ENCODE results near the gene SPEM2.

The SPEM2 gene

DNA sequence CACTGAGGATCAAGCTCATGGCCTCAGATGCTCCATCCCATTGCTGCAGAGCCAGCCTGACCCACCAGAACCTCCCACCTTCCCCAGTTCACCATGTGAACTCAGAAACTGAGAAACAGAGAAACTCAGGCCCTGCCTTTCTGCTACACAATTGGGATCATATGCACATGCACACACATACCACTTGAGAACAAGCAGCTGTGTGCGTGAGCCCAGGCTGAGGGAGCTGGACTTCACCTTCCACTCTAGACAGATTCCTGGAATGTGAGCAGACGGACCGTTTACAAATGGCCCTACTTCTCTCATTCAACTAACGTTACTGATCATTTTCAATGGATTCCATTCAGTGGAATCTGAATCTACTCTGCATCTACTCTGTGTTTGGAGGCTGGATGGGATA lies 1.7 kb upstream of the SPEM2 start:
- DNase-seq = no peak

GRCh38 chr17:7425756-7426155 lies 340 bp downstream of the SPEM2 start:
- DNase-seq = no peak

- no peak for DNase-seq
Measured at GRCh38 chr17:7426203-7426863, 917 bp downstream of the SPEM2 start.

DNA sequence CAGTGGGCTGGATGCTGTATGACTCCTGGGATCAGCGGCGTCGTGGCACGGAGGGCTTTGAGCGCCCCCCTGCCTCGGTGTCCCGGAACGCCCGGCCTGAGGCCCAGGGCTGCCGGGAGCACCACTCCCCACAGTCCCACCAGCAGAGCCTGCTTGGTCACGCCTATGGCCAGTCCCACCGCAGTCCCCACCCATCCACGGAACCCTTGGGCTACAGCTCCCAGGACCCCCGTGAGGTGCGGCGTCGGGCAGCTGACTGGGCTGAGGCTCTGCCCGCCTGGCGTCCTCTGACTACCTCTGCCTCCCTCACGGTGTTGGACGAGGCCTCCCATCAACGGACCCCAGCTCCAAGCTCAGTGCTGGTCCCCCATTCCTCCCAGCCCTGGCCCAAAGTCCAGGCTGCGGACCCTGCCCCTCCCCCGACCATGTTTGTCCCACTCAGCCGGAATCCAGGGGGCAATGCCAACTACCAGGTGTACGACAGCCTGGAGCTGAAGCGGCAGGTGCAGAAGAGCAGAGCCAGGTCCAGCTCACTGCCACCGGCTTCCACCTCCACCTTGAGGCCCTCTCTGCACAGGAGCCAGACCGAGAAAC lies 1.6 kb downstream of the SPEM2 start:
- no peak for DNase-seq

DNA sequence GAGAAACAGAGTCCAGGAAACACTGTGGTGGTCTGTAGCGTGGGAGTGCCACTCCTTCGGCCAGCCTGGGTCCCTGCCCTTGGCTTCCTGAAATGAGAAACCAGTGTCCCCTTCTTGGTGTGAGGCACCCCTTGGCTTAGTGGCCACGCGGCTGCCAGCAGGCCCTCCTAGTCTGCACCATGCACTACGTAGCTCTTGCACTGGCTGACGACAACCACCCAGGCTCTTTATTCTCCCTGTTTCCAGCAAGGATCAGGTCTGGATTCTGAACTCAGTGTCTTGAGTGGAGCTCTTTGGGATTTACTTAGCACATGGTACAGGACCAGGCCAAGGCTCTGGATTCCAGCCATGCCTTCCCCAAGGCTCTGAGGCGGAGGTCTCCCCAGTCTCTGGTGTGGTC lies 2.1 kb downstream of the SPEM2 start:
- DNase-seq = no peak

DNA sequence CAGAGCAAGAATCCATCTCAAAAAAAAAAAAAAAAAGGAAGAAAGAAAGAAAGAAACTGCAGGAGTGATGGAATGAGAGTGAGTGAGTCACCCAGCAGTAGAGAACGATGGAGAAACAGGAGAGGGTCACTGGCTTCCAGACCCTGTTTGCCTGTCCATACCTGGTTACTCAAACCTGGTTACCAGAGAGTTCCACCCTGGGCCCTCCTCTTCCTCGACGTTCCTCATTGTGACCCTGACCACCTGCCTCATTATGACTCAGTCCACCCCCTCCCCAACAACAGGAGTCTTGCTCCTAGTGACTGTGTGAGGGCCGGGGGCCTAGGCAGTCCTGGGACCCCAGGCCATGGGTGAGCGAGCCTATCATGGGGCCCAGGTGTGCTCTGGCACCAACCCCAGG lies 3.1 kb downstream of the SPEM2 start, which contains the start of gene SPEM3:
TSS of gene SPEM3 (plus strand) at position 301 of the 400 bp plus-strand sequence. CDS start at position 347, 46 bp downstream.
- no peak for DNase-seq

DNA sequence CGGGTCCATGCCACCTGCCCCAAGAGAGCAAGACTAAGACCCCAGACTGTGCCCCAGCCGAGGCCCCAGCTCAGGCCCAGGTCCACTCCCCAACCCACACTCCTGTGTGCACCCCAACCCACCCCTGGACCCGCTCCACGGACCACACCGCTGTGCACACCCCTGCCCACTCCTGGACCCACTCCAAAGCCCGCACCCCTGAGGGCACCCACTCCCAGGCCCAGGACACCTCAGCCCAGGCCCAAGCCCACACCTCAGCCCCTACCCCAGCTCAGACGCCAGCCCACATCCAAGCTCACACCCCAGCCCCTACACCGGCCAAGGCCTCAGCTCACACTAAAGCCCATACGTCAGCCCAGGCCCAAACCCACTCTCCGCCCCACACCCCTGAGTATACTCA lies 4.3 kb downstream of the SPEM2 start:
- DNase-seq = no peak

DNA sequence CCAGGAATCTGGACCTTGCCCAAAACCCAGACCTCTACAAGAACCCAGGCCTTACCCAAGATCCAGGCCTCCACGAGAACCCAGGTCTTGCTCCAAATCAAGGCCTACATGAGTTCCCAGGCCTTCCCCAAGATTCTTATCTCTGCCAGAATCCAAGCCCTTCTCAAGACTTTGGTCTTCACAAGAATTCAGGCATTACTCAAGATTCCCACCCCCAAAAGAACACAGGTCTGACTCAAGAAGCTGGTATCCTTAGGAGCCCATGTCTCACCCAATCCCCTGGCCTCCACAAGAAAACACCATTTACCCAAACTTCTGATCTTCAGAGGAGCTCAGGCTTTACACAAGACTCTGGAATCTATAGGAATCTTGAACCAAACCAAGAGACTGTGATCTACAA lies 5.8 kb downstream of the SPEM2 start:
- no peak for DNase-seq

GRCh38 chr17:7432296-7432695 lies 6.9 kb downstream of the SPEM2 start:
- no peak for DNase-seq

GRCh38 chr17:7435676-7436555 lies 10.5 kb downstream of the SPEM2 start:
- DNase-seq = peak; percentile 72

DNA sequence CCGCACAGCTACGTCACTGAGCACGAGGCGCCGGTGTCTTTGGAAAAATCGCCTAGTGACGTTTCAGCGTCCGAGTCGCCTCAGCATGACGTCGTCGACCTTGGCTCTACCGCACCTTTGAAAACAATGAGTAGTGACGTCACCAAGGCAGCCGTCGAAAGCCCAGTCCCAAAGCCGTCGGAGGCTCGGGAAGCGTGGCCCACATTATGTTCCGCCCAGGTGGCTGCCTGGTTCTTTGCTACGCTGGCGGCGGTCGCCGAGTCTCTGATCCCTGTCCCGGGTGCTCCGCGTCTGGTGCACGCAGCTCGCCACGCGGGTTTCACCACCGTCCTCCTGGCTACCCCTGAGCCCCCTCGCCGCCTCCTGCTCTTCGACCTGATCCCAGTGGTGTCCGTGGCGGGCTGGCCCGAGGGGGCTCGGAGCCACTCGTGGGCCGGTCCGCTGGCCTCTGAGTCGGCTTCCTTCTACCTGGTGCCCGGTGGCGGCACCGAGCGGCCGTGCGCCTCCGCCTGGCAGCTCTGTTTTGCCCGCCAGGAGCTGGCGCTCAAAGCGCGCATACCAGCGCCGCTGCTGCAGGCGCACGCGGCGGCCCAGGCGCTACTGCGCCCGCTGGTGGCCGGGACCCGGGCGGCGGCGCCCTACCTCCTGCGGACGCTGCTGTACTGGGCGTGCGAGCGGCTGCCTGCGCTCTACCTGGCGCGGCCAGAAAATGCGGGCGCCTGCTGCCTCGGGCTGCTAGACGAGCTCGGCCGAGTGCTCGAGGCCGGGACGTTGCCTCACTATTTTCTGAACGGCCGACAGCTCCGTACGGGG lies 11.3 kb downstream of the SPEM2 start:
- DNase-seq = peak; percentile 85

- no peak for DNase-seq
Measured at GRCh38 chr17:7437369-7437863, 12.0 kb downstream of the SPEM2 start.

- peak; percentile 85 for DNase-seq
Measured at GRCh38 chr17:7437950-7438614, 12.7 kb downstream of the SPEM2 start.

DNA sequence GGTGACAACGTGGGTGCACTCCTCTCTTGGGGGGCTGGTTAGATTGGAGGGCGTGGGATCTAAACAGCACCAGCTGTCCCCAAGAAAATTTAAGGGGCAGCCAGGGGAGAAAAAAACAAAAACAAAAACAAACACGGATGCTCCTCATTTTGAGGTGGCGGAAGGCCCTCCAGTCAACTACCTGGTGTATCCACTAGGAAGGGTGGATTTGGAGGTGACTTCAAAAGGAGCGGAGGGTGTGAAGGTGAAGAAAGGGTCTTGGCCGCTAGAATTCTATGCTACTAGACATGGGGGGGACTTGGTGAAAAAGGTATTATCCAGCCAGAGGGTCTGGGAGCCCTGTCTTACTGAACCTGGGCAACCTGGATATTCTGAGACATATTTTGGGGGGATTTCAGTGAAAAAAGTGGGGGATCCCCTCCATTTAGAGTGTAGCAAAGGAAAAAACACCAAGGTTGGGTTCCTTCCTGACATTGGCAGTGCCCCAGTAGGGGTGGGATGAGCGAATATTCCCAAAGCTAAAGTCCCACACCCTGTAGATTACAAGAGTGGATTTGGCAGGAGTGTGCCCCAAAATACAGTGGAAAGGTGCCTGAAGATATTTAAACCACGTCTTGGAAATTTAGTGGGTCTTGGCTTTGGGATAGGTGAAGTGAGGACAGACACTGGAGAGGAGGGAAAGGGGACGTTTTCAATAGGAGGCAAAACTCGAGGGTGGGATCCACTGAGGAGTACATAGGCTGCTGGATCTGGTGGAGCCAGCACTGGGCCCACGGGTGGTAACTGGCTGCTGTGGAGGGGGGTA lies 13.4 kb downstream of the SPEM2 start:
- DNase-seq = no peak

- DNase-seq = peak; percentile 12
Measured at GRCh38 chr17:7439462-7440112, 14.2 kb downstream of the SPEM2 start, which contains the start of gene FGF11. TSS of gene FGF11 (plus strand) at chr17:7439512. CDS start at chr17:7439621, 109 bp downstream.

DNA sequence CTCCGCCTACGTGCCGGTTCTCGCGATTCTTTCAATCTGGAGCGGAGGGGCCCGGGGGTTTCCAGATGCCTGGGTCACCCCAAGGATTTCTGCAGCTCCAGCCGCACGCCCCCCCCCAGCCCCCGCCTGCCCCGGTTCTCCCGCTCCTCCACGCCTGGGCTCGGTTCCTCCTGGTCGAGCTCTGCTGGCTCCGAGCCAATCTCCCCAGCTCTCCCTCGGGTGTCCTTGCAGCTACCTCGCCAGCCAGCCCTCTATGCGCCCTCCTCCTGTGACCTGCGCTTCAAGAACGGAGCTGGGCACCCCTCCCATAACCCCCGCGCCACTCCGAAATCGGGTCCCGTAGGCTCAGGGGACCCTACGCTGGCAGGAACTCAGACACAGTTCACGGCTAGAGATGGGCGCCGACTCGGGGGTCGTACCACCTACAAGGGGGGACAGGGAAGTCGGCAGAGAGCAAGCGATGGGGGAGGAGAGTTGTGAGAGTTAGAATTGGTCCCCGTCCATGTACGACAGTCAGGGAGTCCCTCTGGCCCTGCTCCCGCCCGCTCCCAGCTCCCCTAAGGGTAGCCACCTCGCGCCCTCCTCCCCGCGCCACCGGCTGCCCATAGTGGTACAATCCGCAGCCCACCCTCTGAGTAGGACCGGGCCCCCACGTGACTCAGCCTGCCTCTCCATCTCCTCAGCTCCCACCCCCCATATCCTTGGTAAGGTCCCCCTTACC lies 14.9 kb downstream of the SPEM2 start:
- DNase-seq = peak; percentile 45

GRCh38 chr17:7440834-7441195 lies 15.4 kb downstream of the SPEM2 start:
- DNase-seq = peak; percentile 5

- DNase-seq = no peak
Measured at GRCh38 chr17:7441266-7441665, 15.8 kb downstream of the SPEM2 start.

- DNase-seq = no peak
Measured at GRCh38 chr17:7442142-7442541, 16.7 kb downstream of the SPEM2 start.

Data from CD4-positive, alpha-beta T cell treated with Interleukin-17A for 4 hours (primary cell).